ENCODE measurements around the gene GPATCH3. TPM values are rescaled to one million over a fixed set of nuclear protein-coding genes. Genes with fewer than 3 reads are reported as not detected.

The GPATCH3 gene
- polyA plus RNA-seq, 1 of the 3 experiments (the other 2 are of a cell fraction), result 11.1 TPM

GRCh38 chr1:26897351-26897750 lies 2.9 kb downstream of the GPATCH3 start:
- H2AFZ ChIP-seq (ENCODE audit: low read depth), result no peak overlapping the region
- peaks cover 4 to 9% of the 10 kb centered on the region in 2 experiments; a peak in 3 of 4 replicates for H3K4me1 ChIP-seq (ENCODE audit: control insufficient read depth in 1 of 2, insufficient read depth in 2 of 2, low read depth in 1 of 2, low read length in 1 of 2)
- no peaks in the 10 kb centered on the region for H4K20me1 ChIP-seq (ENCODE audit: insufficient read depth)
- WGBS (ENCODE audit: low lambda C conversion rate), result 86% methylated on average over 9 of the region's 9 CpGs
- H3K9ac ChIP-seq, result no peak overlapping the region
- H3K9me2 ChIP-seq, result no peaks in the 10 kb centered on the region
- no peak overlapping the region for H3K27ac ChIP-seq (ENCODE audit: low read depth in 2 of 2, low read length in 1 of 2)
- H3K4me2 ChIP-seq, result no peak overlapping the region
- peaks cover 23 to 31% of the 10 kb centered on the region in 2 experiments for H3K36me3 ChIP-seq (replicated peaks in 1 of 2; ENCODE audit: control insufficient read depth in 1 of 2, insufficient read depth in 2 of 2, low read length in 1 of 2)
- no peak for TF ChIP-seq EZH2phosphoT487 (IDR thresholded peaks at IDR 0.05; ENCODE audit: borderline replicate concordance, low read depth)
- TF ChIP-seq, protein P1, sequence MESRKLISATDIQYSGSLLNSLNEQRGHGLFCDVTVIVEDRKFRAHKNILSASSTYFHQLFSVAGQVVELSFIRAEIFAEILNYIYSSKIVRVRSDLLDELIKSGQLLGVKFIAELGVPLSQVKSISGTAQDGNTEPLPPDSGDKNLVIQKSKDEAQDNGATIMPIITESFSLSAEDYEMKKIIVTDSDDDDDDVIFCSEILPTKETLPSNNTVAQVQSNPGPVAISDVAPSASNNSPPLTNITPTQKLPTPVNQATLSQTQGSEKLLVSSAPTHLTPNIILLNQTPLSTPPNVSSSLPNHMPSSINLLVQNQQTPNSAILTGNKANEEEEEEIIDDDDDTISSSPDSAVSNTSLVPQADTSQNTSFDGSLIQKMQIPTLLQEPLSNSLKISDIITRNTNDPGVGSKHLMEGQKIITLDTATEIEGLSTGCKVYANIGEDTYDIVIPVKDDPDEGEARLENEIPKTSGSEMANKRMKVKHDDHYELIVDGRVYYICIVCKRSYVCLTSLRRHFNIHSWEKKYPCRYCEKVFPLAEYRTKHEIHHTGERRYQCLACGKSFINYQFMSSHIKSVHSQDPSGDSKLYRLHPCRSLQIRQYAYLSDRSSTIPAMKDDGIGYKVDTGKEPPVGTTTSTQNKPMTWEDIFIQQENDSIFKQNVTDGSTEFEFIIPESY (IDR thresholded peaks at IDR 0.05; ENCODE audit: borderline replicate concordance, low read depth), result no peak
- no peak for TF ChIP-seq SIN3A (IDR thresholded peaks at IDR 0.05; ENCODE audit: borderline replicate concordance, low read depth, low read length)
- TF ChIP-seq, protein P2, sequence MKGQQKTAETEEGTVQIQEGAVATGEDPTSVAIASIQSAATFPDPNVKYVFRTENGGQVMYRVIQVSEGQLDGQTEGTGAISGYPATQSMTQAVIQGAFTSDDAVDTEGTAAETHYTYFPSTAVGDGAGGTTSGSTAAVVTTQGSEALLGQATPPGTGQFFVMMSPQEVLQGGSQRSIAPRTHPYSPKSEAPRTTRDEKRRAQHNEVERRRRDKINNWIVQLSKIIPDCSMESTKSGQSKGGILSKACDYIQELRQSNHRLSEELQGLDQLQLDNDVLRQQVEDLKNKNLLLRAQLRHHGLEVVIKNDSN (IDR thresholded peaks at IDR 0.05; ENCODE audit: borderline replicate concordance, low read depth), result no peak
- H3K27me3 ChIP-seq (ENCODE audit: insufficient read depth), result no peaks in the 10 kb centered on the region
- no peak overlapping the region for H3K4me3 ChIP-seq (ENCODE audit: low read depth in 2 of 2, low read length in 1 of 2)
- no peaks in the 10 kb centered on the region for H3K9me3 ChIP-seq
- ChIA-PET POLR2A (no interaction called here), CTCF (no interaction called here)
- H3K79me2 ChIP-seq (ENCODE audit: insufficient read depth), result peaks cover 34% of the 10 kb centered on the region
- DNase-seq, result no peak
- H3F3A ChIP-seq (replicated peaks; ENCODE audit: insufficient read depth), result no peaks in the 10 kb centered on the region

- peaks cover 7 to 11% of the 10 kb centered on the region in 2 experiments; a peak in 3 of 4 replicates for H3K4me1 ChIP-seq (ENCODE audit: control insufficient read depth in 1 of 2, insufficient read depth in 2 of 2, low read depth in 1 of 2, low read length in 1 of 2)
- H2AFZ ChIP-seq (ENCODE audit: low read depth), result no peak overlapping the region
- no peaks in the 10 kb centered on the region for H3K9me3 ChIP-seq
- peaks cover 35% of the 10 kb centered on the region for H3K79me2 ChIP-seq (ENCODE audit: insufficient read depth)
- no peaks in the 10 kb centered on the region for H4K20me1 ChIP-seq (ENCODE audit: insufficient read depth)
- H3K4me3 ChIP-seq (ENCODE audit: low read depth in 2 of 2, low read length in 1 of 2), result no peak overlapping the region
- no peak overlapping the region for H3K27ac ChIP-seq (ENCODE audit: low read depth in 2 of 2, low read length in 1 of 2)
- H3K4me2 ChIP-seq, result no peak overlapping the region
- peaks cover 8% of the 10 kb centered on the region for H3F3A ChIP-seq (replicated peaks; ENCODE audit: insufficient read depth)
- no peak overlapping the region for H3K9ac ChIP-seq
- no peak for DNase-seq
- ChIA-PET CTCF (no interaction called here), POLR2A (no interaction called here)
- no peaks in the 10 kb centered on the region for H3K9me2 ChIP-seq
- H3K36me3 ChIP-seq (replicated peaks in 1 of 2; ENCODE audit: control insufficient read depth in 1 of 2, insufficient read depth in 2 of 2, low read length in 1 of 2), result peaks cover 27 to 32% of the 10 kb centered on the region in 2 experiments
- 96% methylated on average over 13 of the region's 13 CpGs for WGBS (ENCODE audit: low lambda C conversion rate)
- no peak for TF ChIP-seq SMC3 (IDR thresholded peaks at IDR 0.05; ENCODE audit: low read depth, low read length)
- no peak for TF ChIP-seq USF2 (IDR thresholded peaks at IDR 0.05; ENCODE audit: borderline replicate concordance, low read depth, low read length)
- TF ChIP-seq RAD21 (IDR thresholded peaks at IDR 0.05; ENCODE audit: low read length), result no peak
- no peak for TF ChIP-seq FOXM1 (IDR thresholded peaks at IDR 0.05; ENCODE audit: low read depth)
- no peak for TF ChIP-seq RFX5 (IDR thresholded peaks at IDR 0.05; ENCODE audit: low read length)
- TF ChIP-seq GABPA (IDR thresholded peaks at IDR 0.05; ENCODE audit: low read depth), result no peak
- TF ChIP-seq ELF1 (IDR thresholded peaks at IDR 0.05), result no peak
- no peak for TF ChIP-seq FOSL2 (IDR thresholded peaks at IDR 0.05; ENCODE audit: borderline replicate concordance, low read depth)
- TF ChIP-seq, protein P3, sequence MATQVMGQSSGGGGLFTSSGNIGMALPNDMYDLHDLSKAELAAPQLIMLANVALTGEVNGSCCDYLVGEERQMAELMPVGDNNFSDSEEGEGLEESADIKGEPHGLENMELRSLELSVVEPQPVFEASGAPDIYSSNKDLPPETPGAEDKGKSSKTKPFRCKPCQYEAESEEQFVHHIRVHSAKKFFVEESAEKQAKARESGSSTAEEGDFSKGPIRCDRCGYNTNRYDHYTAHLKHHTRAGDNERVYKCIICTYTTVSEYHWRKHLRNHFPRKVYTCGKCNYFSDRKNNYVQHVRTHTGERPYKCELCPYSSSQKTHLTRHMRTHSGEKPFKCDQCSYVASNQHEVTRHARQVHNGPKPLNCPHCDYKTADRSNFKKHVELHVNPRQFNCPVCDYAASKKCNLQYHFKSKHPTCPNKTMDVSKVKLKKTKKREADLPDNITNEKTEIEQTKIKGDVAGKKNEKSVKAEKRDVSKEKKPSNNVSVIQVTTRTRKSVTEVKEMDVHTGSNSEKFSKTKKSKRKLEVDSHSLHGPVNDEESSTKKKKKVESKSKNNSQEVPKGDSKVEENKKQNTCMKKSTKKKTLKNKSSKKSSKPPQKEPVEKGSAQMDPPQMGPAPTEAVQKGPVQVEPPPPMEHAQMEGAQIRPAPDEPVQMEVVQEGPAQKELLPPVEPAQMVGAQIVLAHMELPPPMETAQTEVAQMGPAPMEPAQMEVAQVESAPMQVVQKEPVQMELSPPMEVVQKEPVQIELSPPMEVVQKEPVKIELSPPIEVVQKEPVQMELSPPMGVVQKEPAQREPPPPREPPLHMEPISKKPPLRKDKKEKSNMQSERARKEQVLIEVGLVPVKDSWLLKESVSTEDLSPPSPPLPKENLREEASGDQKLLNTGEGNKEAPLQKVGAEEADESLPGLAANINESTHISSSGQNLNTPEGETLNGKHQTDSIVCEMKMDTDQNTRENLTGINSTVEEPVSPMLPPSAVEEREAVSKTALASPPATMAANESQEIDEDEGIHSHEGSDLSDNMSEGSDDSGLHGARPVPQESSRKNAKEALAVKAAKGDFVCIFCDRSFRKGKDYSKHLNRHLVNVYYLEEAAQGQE (IDR thresholded peaks at IDR 0.05; ENCODE audit: low read depth, low read length), result no peak
- no peak for TF ChIP-seq MEF2A (IDR thresholded peaks at IDR 0.05; ENCODE audit: borderline replicate concordance, low read depth)
- TF ChIP-seq, protein P1 (IDR thresholded peaks at IDR 0.05; ENCODE audit: borderline replicate concordance, low read depth), result no peak
- no peak for TF ChIP-seq JUND (IDR thresholded peaks at IDR 0.05)
- H3K27me3 ChIP-seq (ENCODE audit: insufficient read depth), result no peaks in the 10 kb centered on the region
These were observed 6.0 kb downstream of the GPATCH3 start for GRCh38 chr1:26894263-26894662.

All from SK-N-SH (cell line).